Activated CD4-positive, CD25-positive, alpha-beta regulatory T cell treated with anti-CD3 and anti-CD28 coated beads, Interleukin-2, amount 50 U/mL, for 72 hours (primary cell): ENCODE measurements around the gene PHLDB1.

Source experiments
- DNase-seq: peaks from one replicate; pipeline ENCODE4 v3.0.0; 2021

PHLDB1 gene

GRCh38 chr11:118643142-118643994 lies 36.0 kb downstream of the PHLDB1 start:
- no peak for DNase-seq

- DNase-seq, result no peak
These were observed 36.6 kb downstream of the PHLDB1 start for GRCh38 chr11:118643995-118644345.

GRCh38 chr11:118644496-118644895 lies 37.1 kb downstream of the PHLDB1 start:
- DNase-seq, result no peak

GRCh38 chr11:118645066-118645715 lies 37.8 kb downstream of the PHLDB1 start:
- DNase-seq, result no peak

GRCh38 chr11:118646393-118646792 lies 39.0 kb downstream of the PHLDB1 start:
- no peak for DNase-seq

GRCh38 chr11:118648291-118648690 lies 40.9 kb downstream of the PHLDB1 start:
- DNase-seq, result no peak

GRCh38 chr11:118649941-118650340 lies 42.5 kb downstream of the PHLDB1 start:
- no peak for DNase-seq

- no peak for DNase-seq
These were observed 43.0 kb downstream of the PHLDB1 start for GRCh38 chr11:118650366-118650765.

GRCh38 chr11:118651820-118652219 lies 44.4 kb downstream of the PHLDB1 start:
- no peak for DNase-seq

- DNase-seq, result no peak
These were observed 45.3 kb downstream of the PHLDB1 start for GRCh38 chr11:118652681-118653181.

GRCh38 chr11:118653684-118654390 lies 46.4 kb downstream of the PHLDB1 start:
- DNase-seq, result no peak

GRCh38 chr11:118655486-118656190 lies 48.2 kb downstream of the PHLDB1 start:
- DNase-seq, result no peak

GRCh38 chr11:118656563-118657165 lies 49.2 kb downstream of the PHLDB1 start:
- no peak for DNase-seq

GRCh38 chr11:118657238-118657637 lies 49.8 kb downstream of the PHLDB1 start:
- DNase-seq, result no peak

GRCh38 chr11:118657709-118658428 lies 50.5 kb downstream of the PHLDB1 start:
- no peak for DNase-seq

- no peak for DNase-seq
These were observed 51.3 kb downstream of the PHLDB1 start for GRCh38 chr11:118658429-118659313.

GRCh38 chr11:118659314-118659952 lies 52.0 kb downstream of the PHLDB1 start:
- DNase-seq, result peak; percentile 84

GRCh38 chr11:118659953-118660680 lies 52.7 kb downstream of the PHLDB1 start:
- no peak for DNase-seq

- DNase-seq, result no peak
These were observed 53.4 kb downstream of the PHLDB1 start for GRCh38 chr11:118660681-118661424.
